GM12801 (cell line): Measurements from ENCODE around the gene GIMAP8.

ENCODE experiments used
- TF ChIP-seq, protein P1 (sequence below): IDR thresholded peaks from one replicate; pipeline ENCODE4 v1.5.1; 2011; ENCODE audit warnings: control low read depth; ENCODE audit not compliant: insufficient read length; ENCODE audit errors: extremely low read depth

The GIMAP8 gene

DNA sequence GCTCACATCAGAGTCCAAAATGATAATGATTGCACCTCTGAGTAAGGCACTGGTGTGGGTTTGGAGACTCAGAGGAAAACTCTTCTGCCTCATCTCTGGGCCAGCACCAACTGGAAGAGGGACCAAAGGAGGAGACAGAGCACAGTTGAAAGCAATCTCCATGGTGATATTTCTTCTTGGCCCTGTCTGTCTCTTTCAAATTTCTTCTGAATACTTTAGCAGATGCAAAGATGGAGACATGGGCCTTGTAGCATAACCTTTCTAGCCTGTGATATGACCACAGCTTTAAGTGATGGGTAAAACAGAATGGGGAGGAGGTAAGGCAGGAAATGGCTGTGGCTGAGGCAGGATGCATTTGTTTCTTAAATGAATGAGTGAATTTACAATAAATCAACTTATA lies 52.1 kb downstream of the GIMAP8 start:
- TF ChIP-seq, protein P1, sequence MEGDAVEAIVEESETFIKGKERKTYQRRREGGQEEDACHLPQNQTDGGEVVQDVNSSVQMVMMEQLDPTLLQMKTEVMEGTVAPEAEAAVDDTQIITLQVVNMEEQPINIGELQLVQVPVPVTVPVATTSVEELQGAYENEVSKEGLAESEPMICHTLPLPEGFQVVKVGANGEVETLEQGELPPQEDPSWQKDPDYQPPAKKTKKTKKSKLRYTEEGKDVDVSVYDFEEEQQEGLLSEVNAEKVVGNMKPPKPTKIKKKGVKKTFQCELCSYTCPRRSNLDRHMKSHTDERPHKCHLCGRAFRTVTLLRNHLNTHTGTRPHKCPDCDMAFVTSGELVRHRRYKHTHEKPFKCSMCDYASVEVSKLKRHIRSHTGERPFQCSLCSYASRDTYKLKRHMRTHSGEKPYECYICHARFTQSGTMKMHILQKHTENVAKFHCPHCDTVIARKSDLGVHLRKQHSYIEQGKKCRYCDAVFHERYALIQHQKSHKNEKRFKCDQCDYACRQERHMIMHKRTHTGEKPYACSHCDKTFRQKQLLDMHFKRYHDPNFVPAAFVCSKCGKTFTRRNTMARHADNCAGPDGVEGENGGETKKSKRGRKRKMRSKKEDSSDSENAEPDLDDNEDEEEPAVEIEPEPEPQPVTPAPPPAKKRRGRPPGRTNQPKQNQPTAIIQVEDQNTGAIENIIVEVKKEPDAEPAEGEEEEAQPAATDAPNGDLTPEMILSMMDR = no peak

DNA sequence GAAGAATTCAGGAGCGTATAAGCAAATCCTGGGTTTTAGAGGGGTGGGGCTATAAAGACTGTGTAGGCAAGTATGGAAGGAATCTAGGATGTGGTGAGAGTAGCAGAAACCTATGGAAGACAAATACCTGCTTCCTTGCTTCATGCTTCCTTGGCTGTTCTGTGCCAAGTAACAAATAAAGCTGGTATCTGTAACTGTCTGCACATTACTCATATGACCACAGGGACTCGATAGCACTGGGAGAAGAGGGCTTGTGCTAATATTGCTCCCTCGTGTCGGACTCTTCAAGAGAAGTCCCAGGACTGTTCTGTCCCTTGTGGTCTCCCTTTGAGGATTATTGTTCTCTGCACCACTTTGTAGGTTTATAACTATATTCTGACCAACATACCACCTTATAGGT lies 52.7 kb downstream of the GIMAP8 start:
- TF ChIP-seq, protein P1 = no peak

DNA sequence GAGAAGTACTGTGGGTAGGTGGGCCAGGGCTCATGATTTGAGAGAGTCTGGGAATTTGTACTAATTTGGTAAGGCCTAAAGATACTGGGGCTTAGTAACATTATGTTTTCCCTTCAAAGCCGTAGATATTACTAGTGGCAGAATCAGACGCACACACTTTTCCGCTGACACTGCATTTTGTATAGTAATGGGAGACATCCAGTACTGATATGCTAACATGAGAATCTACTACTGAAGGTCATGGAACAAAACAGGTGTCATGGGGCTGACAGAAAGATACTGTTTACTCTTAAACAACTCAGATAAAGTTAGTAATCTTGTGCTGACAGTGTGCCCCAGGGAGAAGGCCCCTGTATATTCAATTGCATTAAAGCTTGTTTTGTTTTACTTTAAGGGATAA lies 53.2 kb downstream of the GIMAP8 start:
- TF ChIP-seq, protein P1 = no peak

DNA sequence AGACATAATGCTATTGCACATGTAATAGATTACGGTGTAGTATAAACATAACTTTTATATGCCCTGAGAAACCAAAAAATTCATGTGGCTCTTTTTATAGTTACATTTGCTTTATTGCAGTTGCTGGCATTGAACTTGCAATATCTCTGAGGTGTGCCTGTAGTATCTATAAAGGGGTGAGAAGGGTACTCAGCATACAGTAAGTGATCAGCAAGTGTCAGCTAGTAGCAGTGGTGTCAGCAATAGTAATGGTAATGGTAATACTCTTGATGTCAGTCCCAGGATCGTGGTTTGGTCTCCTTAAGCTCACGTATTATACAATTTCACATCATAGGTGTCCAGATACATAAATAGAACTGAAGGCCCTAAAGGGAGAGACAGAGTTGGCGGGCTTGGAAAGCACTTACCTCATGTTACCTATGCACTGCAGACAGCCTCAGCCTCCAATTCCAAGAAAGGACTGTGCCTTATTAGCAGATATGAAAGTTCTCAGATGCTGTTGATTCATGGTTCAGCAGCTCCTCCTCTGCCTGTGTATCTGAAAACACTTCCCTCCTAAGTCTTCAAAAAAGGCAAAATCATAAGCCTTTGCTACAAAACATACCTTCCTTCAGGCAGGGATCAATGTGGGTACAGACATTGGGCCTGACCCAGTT lies 57.6 kb downstream of the GIMAP8 start:
- TF ChIP-seq, protein P1 = no peak

DNA sequence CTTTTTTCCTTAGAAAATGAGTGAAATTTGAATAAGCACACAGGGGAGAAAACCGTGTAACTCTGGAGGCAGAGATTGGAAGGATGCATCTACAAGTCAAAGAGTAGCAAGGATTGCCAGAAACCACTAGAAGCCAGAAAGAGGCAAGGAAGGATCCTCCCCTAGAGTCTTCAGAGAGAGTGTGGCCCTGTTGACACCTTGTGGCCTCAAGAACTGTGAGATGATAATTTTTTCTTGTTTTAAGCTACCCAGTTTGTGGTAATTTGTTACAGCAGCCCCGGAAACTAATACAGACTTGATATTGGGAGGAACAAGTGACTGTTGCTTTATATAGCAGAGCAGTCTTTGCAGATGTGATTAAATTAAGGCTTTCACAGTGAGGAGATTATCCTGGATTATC lies 60.6 kb downstream of the GIMAP8 start:
- TF ChIP-seq, protein P1 = no peak

DNA sequence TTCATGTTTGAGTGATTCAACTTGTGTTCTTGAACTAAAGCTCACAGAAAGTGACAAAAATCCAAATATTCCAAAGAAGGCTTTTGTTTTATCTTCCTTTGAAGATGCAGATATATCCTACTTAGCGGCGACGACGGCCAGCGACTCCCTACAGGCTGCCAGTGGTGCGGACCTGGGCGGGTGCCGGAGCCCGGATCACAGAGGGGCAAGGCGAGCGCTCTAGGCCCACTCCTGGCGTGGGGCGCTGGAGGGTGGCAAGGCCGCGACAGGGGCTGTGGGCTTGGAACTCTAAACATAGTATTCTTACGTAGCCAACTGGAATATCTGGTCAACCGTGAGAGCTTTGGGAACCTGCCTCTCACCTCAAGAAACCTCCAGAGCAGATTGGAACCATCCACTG lies 63.3 kb downstream of the GIMAP8 start:
- TF ChIP-seq, protein P1 = no peak

DNA sequence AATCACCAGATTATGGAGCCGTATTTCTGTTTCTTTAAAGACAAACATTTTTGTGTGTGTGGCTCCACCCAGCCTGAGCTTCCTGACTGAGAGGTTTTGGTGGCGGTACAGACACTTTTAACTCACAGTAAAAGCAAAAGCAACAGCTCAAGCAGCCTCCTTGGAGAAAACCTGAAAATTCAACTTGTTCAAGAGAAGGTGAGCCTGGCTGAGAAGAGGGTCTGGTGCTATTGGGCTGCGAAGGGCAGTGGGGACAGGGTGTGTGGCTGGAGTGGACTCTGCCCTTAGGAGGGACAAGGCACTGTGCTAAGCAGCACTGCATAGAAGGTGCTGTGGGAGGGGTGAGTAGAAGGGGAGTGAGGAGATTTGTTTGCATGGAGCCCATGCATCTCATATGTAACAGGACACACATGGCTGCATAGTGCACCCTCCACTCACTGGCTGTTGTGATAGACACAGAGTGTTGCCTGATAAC lies 64.4 kb downstream of the GIMAP8 start, which contains the start of gene GIMAP7:
Gene GIMAP7, plus strand, starts transcription at position 125 of the 475 bp plus-strand sequence. CDS start 5,103 bp downstream, outside the sequence.
- TF ChIP-seq, protein P1 = no peak
